Anterior cingulate cortex (tissue), 58 donors: ENCODE data around the gene ZNF274.
"Not testable (repeated sequence)": the region's sequence is repeated elsewhere in the genome, so short reads cannot be mapped to it uniquely, and the experiment has no call there.

Source experiments
- DNase-seq, 58 donors: peaks; one replicate each; lab custom pipeline; 2025; lab: John Stamatoyannopoulos, UW

ZNF274 gene

DNA sequence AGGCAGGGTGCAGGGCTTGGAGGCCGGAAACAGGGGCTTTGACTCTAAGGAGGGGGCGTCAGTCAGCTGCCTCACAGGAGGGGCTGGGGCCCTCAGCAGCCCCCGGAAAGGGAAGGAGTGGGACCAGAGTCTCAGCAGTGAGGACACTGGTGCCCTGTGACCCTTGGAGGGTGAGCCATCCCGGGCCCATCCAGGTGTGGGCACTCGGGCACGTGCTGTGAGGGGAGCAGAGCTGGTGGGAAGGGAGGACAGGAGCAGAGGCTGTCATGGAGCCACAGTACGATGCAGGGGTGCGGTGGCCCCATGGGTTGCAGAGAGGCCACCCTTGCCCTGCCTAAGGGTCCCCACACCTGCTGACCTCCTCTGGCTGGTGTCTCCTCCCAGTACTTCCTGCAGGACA lies 26.7 kb downstream of the ZNF274 start:
- no peak for DNase-seq

GRCh38 chr19:58212336-58213074 lies 29.6 kb downstream of the ZNF274 start:
- no peak for DNase-seq

- DNase-seq: no peak
These were observed 30.2 kb downstream of the ZNF274 start for GRCh38 chr19:58213075-58213369.

DNA sequence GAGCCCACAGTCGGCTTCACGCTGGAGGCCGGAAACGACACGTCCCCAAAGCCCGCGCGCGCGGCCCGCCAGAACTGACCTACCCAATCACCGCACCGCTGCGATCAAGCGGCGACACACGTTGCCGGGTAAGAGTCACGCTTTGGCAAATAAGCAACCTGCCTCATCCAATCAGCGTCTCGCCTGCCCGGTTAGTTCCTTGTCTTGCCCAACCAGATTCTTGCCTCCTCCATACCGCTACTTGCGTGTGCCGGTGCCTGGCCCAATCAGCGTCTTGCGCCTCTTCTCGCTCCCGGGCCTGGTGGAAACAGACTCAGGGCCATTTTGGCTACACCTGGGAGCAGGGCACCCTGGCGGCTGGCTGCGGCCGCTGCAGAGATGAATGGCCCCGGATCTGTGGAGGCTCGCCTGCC lies 34.2 kb downstream of the ZNF274 start:
- no peak for DNase-seq

DNA sequence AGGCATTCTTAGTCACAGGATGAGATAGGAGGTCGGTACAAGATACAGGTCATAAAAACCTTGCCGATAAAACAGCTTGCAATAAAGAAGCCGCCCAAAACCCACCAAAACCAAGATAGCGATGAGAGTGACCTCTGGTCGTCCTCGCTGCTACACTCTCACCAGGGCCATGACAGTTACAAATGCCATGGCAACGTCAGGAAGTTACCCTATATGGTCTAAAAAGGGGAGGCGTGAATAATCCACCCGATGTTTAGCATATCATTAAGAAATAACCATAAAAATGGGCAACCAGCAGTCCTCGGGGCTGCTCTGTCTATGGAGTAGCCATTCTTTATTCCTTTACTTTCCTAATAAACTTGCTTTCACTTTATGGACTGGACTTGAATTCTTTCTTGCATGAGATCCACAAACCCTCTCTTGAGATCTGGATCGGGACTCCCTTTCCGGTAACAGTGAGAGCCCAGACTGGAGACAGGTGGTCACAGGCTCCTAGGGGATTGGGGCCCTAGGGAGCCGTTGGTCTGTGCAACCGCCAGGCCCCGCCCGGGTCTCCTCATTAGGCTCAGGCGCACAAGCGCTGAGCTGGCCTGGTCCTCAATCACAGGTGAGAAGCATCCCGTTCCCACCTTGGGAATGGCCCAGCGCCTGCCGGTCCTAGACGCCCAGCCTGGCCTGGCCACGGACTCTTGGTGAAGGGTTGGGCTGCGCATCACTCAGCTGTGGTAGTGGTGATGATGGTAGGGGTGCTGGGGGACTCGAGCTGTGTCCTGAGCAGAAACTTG lies 34.9 kb downstream of the ZNF274 start:
- DNase-seq: no peak

DNA sequence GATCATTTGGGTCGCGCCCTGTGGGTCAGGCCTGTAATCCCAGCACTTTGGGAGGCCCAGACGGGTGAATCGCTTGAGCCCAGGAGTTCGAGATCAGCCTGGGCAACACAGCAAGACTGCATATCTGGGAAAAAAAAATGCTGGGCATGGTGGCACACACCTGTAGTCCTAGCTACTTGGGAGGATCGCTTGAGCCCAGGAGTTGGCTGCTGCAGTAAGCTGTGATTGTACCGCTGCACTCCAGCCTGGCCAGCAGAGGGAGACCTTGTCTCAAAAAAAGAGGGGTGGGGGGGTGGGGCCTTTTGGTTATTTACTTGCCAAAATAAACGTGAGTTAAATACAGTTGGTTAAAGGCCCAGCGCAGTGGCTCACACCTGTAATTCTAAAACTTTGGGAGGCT lies 36.0 kb downstream of the ZNF274 start:
- DNase-seq: no peak

GRCh38 chr19:58227964-58228584 lies 45.2 kb downstream of the ZNF274 start:
- peak in 10 of 58 donors; percentile 21 to 47 (median 32) for DNase-seq

DNA sequence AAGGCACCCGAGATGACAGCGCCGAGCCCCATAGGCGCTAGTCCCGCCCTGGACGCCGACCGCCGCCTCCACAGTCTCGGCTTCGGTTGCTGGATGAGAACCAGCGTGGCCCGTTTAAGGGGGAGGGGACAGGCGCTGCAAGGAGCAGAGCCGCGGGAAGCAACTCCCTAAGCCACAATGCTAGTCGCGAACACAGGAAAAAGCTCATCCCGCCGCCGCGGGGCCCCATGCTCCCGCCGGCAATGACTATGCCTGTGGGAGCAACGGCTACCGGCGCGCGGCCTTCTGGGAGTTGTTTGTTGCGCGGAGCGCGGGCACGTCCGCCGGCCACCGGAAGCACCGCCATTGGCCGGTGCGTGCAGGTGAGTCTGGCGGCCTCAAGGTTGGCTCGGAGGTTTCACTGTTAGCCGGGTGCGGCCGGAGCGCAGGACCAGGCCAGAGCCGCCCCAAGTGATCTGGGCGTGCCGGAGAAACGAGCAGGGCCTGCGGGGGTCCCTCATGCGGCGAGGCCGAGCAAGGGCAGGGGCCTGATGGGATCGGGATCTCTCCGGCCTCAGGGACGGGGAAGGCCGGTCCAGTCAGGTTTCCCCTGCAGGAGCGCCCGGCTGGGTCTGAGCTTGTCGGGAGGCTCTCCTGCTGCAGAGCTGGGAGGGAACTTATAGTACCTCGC lies 45.9 kb downstream of the ZNF274 start, which contains the start of gene ZNF544:
ZNF544 (plus strand) TSS at position 330 of the 670 bp plus-strand sequence. CDS start 15,110 bp downstream, outside the sequence.
- peak in 57 of 58 donors; percentile 14 to 84 (median 55) for DNase-seq

GRCh38 chr19:58229255-58229639 lies 46.4 kb downstream of the ZNF274 start:
- DNase-seq: peak in 15 of 58 donors; percentile 0 to 46 (median 10)

- no peak for DNase-seq
These were observed 54.5 kb downstream of the ZNF274 start for GRCh38 chr19:58237324-58237723.

GRCh38 chr19:58243351-58243750 lies 60.5 kb downstream of the ZNF274 start:
- DNase-seq: peak in 1 of 58 donors; percentile 3

DNA sequence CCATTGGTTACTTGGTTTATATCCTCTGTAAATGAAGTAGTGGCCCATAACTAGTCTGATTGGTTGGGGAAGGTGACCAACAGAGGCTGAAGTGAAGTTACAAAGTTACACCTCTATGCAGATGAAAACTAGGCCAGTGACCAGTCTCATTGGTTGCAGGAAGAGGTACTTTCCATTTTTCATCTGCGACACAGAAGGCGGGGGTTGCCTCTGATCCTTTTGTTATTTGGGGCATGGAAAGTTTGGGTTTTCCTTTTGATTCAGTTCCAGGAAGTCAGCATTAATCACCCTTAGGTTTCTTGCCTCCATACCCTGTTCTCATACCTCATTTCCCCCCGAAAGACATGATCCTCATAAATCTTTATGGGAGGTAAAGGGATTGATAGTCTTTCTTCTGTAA lies 66.0 kb downstream of the ZNF274 start:
- DNase-seq: no peak

- DNase-seq: no peak
These were observed 69.3 kb downstream of the ZNF274 start for GRCh38 chr19:58252102-58252685.

DNA sequence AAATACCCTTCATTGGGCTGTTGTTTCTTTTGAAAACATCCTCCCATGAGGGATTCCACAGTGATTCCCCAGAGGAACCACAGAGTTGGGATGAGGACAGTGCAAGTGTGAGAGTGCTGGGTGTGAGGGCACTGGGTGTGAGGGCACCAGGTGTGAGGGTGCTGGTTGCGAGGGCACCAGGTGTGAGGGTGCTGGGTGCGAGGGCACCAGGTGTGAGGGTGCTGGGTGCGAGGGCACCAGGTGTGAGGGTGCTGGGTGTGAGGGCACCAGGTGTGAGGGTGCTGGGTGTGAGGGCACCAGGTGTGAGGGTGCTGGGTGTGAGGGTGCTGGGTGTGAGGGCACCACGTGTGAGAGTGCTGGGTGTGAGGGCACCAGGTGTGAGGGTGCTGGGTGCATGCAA lies 75.4 kb downstream of the ZNF274 start:
- DNase-seq: not testable (repeated sequence)

DNA sequence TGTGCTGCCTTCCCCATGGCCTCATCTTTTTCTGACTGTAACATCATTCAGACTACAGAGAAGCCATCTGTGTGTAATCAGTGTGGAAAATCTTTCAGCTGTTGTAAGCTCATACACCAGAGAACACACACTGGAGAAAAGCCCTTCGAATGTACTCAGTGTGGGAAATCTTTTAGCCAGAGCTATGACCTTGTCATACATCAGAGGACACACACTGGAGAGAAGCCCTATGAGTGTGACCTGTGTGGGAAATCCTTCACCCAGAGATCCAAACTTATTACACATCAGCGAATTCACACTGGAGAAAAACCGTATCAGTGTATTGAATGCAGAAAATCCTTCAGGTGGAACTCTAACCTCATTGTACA lies 78.7 kb downstream of the ZNF274 start:
- DNase-seq: no peak

- no peak for DNase-seq
These were observed 79.4 kb downstream of the ZNF274 start for GRCh38 chr19:58261968-58262921.

DNA sequence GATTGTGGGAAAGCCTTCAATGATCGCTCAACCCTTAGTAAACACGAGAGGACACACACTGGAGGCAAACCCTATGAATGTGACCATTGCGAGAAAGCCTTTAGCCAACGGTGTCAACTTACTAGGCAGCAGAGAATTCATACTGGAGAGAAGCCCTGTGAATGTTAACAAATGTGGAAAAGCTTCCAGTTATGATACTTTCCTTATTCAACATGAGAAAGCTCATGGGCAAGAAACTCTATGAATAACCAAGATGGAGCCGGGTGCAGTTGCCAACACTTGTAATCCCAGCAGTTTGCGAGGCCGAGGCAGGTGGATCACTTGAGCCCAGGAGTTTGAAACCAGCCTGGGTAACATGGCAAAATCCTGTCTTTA lies 80.0 kb downstream of the ZNF274 start:
- DNase-seq: no peak
